ENCODE measurements around the gene CSAD. TPM values are rescaled to one million over a fixed set of nuclear protein-coding genes. Genes with fewer than 3 reads are reported as not detected.

CSAD gene
- total RNA-seq, 1 experiment from 2014 or later: 33.1 TPM

- Histone ChIP-seq H3K36me3 (ENCODE audit: low read depth) (peaks cover 10% of the 10 kb centered on the region; the same call in 1 of the 2 replicates), H2AFZ (no peak overlapping the region), H4K20me1 (ENCODE audit: insufficient read depth) (no peaks in the 10 kb centered on the region), H3F3A (ENCODE audit: insufficient read depth, low read depth) (peaks cover 50% of the 10 kb centered on the region), H3K4me3 (no peak overlapping the region), H3K27ac (no peak overlapping the region), H3K9me2 (ENCODE audit: insufficient read depth) (no peaks in the 10 kb centered on the region), H3K4me2 (no peak overlapping the region), H3K27me3 (ENCODE audit: insufficient read depth, low read depth) (no peaks in the 10 kb centered on the region), H3K9me3 (ENCODE audit: insufficient read depth, low read depth) (no peaks in the 10 kb centered on the region), H3K4me1 (replicated peaks; ENCODE audit: insufficient read depth) (peaks cover 68% of the 10 kb centered on the region), H3K79me2 (ENCODE audit: low read depth) (peaks cover 54% of the 10 kb centered on the region)
- intact Hi-C loops (cut with micrococcal nuclease; ENCODE audit: unreplicated experiment): no loop called here
- TF ChIP-seq EZH2 (IDR thresholded peaks at IDR 0.05; ENCODE audit: low read depth): no peak
- TF ChIP-seq CTCF (conservative IDR thresholded peaks at IDR 0.05): no peak
- no TSS peak for BruUV-seq (replicated peaks)
- DNase-seq: no peak
- CTCF ChIA-PET: no interaction called here
- POLR2A ChIA-PET (ENCODE audit: unreplicated experiment): no interaction called here
These were observed 47.1 kb upstream of the CSAD start for GRCh38 chr12:53227836-53228235.

GRCh38 chr12:53227341-53227740 is 46.6 kb upstream of the CSAD start:
- no peak overlapping the region for H2AFZ ChIP-seq
- H3F3A ChIP-seq (ENCODE audit: insufficient read depth, low read depth): peaks cover 45% of the 10 kb centered on the region; the same call in 1 of the 2 replicates
- H3K9me3 ChIP-seq (ENCODE audit: insufficient read depth, low read depth): no peaks in the 10 kb centered on the region
- no peaks in the 10 kb centered on the region for H4K20me1 ChIP-seq (ENCODE audit: insufficient read depth)
- peaks cover 54% of the 10 kb centered on the region for H3K79me2 ChIP-seq (ENCODE audit: low read depth)
- DNase-seq: no peak
- H3K4me3 ChIP-seq: no peak overlapping the region
- H3K27ac ChIP-seq: no peak overlapping the region
- ChIA-PET POLR2A (ENCODE audit: unreplicated experiment) (no interaction called here), CTCF (no interaction called here)
- TF ChIP-seq CTCF (conservative IDR thresholded peaks at IDR 0.05): no peak
- TF ChIP-seq EZH2 (IDR thresholded peaks at IDR 0.05; ENCODE audit: low read depth): no peak
- peaks cover 68% of the 10 kb centered on the region for H3K4me1 ChIP-seq (replicated peaks; ENCODE audit: insufficient read depth)
- no peaks in the 10 kb centered on the region for H3K9me2 ChIP-seq (ENCODE audit: insufficient read depth)
- no TSS peak for BruUV-seq (replicated peaks)
- H3K4me2 ChIP-seq: no peak overlapping the region
- H3K36me3 ChIP-seq (ENCODE audit: low read depth): peaks cover 10% of the 10 kb centered on the region; the same call in 1 of the 2 replicates
- intact Hi-C loops (cut with micrococcal nuclease; ENCODE audit: unreplicated experiment): no loop called here
- H3K27me3 ChIP-seq (ENCODE audit: insufficient read depth, low read depth): no peaks in the 10 kb centered on the region

DNA sequence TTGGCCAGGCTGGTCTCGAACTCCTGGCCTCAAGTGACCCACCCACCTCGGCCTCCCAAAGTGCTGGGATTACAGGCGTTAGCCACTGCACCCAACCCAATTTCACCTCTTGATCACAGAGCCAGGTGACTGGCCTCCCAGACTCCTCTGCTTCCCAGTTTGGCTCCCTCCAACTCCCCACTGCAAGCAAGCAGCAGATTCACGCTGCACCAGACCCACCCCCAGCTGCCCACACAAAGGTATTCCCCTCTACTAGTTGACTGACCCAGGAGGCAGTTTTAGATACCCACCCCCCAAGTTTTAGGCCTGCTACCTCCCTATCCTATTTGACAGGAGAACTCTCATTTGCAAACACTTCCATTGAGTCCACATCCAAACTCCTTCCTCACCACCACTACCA is 46.1 kb upstream of the CSAD start:
- H3K27ac ChIP-seq: no peak overlapping the region
- no peaks in the 10 kb centered on the region for H3K27me3 ChIP-seq (ENCODE audit: insufficient read depth, low read depth)
- H3K9me2 ChIP-seq (ENCODE audit: insufficient read depth): no peaks in the 10 kb centered on the region
- POLR2A ChIA-PET (ENCODE audit: unreplicated experiment): interaction anchor here (0.6 kb wide), 1 partner anchor 45 kb away, joined by 4 read pairs; no protein-coding TSS in a partner anchor
- H3K36me3 ChIP-seq (ENCODE audit: low read depth): peaks cover 10% of the 10 kb centered on the region; the same call in 1 of the 2 replicates
- no peak for DNase-seq
- peaks cover 48% of the 10 kb centered on the region; the same call in 1 of the 2 replicates for H3F3A ChIP-seq (ENCODE audit: insufficient read depth, low read depth)
- no peak overlapping the region for H2AFZ ChIP-seq
- H3K4me2 ChIP-seq: no peak overlapping the region
- no TSS peak for BruUV-seq (replicated peaks)
- no peaks in the 10 kb centered on the region for H4K20me1 ChIP-seq (ENCODE audit: insufficient read depth)
- H3K4me1 ChIP-seq (replicated peaks; ENCODE audit: insufficient read depth): peaks cover 73% of the 10 kb centered on the region
- no peaks in the 10 kb centered on the region for H3K9me3 ChIP-seq (ENCODE audit: insufficient read depth, low read depth)
- peaks cover 54% of the 10 kb centered on the region for H3K79me2 ChIP-seq (ENCODE audit: low read depth)
- CTCF ChIA-PET: interaction anchor here (0.6 to 0.7 kb wide), 2 partner anchors 91 to 94 kb away, joined by 3 to 4 read pairs; no protein-coding TSS in a partner anchor
- intact Hi-C loops (cut with micrococcal nuclease; ENCODE audit: unreplicated experiment): no loop called here
- TF ChIP-seq EZH2 (IDR thresholded peaks at IDR 0.05; ENCODE audit: low read depth) (no peak), CTCF (conservative IDR thresholded peaks at IDR 0.05) (no peak)
- H3K4me3 ChIP-seq: no peak overlapping the region
